Mesodermal cell (in vitro differentiated cells): Measurements from ENCODE around the gene STRIP1. TPM values are rescaled to one million over a fixed set of nuclear protein-coding genes. Genes with fewer than 3 reads are reported as not detected.

Source experiments
- H3K27ac ChIP-seq: 2 replicates; pipeline ENCODE4 v1.7.0; 2013; ENCODE audit warnings: mild to moderate bottlenecking, low read depth, low read length, moderate library complexity; ENCODE audit not compliant: severe bottlenecking
- H3K36me3 ChIP-seq: 2 replicates; pipeline ENCODE4 v1.7.1; 2013; ENCODE audit warnings: mild to moderate bottlenecking, low read length, moderate library complexity; ENCODE audit not compliant: control insufficient read depth, insufficient read depth
- H3K4me1 ChIP-seq: one replicate; pipeline ENCODE4 v1.7.1; 2013; ENCODE audit warnings: mild to moderate bottlenecking, low read length; ENCODE audit not compliant: insufficient read depth, control insufficient read depth, poor library complexity, severe bottlenecking
- H3K4me3 ChIP-seq: 2 replicates; pipeline ENCODE4 v1.7.0; 2013; ENCODE audit warnings: low read length, control low read depth, mild to moderate bottlenecking; ENCODE audit not compliant: insufficient read depth, poor library complexity, severe bottlenecking; ENCODE audit errors: extremely low read depth
- H3K9me3 ChIP-seq: 2 replicates; pipeline ENCODE4 v1.7.1; 2013; ENCODE audit warnings: mild to moderate bottlenecking, low read length, moderate library complexity; ENCODE audit not compliant: control insufficient read depth
- WGBS, 2 experiments: methylation state at CpG; one replicate each; pipeline ENCODE4 v1.1.5; 2013; ENCODE audit warnings: missing lambda C conversion rate in 2 of 2; ENCODE audit not compliant: insufficient coverage in 2 of 2; 5-methylcytosine and 5-hydroxymethylcytosine counted together
- polyA plus RNA-seq, 2 experiments: library from polyadenylated mRNA; stranded (reverse); fragments of 50-300 nt; gene quantifications; one replicate each; pipeline ENCODE4 v1.2.3, GENCODE V29; 2013

STRIP1 gene, protein sequence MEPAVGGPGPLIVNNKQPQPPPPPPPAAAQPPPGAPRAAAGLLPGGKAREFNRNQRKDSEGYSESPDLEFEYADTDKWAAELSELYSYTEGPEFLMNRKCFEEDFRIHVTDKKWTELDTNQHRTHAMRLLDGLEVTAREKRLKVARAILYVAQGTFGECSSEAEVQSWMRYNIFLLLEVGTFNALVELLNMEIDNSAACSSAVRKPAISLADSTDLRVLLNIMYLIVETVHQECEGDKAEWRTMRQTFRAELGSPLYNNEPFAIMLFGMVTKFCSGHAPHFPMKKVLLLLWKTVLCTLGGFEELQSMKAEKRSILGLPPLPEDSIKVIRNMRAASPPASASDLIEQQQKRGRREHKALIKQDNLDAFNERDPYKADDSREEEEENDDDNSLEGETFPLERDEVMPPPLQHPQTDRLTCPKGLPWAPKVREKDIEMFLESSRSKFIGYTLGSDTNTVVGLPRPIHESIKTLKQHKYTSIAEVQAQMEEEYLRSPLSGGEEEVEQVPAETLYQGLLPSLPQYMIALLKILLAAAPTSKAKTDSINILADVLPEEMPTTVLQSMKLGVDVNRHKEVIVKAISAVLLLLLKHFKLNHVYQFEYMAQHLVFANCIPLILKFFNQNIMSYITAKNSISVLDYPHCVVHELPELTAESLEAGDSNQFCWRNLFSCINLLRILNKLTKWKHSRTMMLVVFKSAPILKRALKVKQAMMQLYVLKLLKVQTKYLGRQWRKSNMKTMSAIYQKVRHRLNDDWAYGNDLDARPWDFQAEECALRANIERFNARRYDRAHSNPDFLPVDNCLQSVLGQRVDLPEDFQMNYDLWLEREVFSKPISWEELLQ
- polyA plus RNA-seq (2013, experiment 1 of 2) = 47.1 TPM
- polyA plus RNA-seq (2013, experiment 2 of 2) = 41.1 TPM

DNA sequence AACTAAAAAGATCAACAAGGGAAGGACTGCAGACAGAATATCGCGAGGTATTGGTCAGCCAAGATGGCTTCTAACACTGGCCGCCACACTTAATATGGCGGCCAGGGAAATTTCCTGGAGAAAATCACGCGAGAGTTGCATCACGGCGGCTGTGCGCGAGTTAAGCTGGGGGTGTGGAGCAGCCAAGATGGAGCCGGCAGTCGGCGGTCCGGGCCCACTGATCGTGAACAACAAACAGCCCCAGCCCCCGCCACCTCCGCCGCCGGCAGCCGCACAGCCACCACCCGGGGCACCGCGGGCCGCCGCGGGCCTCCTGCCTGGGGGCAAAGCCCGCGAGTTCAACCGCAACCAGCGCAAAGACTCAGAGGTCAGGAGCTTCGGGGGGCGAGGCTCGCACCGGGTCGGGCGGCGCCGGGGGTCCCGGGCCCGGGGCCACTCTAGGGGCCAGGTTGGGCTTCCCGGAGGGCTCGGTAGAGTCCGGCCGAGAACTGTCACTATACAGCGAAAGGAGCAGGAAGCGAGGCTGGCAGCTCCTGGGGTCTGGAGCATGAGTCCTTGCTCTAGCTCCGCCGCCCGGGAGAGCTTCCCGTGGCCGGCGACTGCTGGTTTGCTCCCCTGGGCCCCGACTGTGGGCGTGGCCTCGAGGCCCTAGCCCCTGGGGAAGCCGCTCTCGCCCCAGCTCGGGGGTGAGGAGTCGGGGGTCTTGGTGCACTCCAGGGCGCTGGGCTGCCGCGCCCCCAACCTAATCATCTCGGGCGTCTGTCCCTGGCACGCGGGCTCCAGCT lies at the start of gene STRIP1:
Gene STRIP1 (plus strand): TSS at position 174 of the 785 bp plus-strand sequence. CDS start 14 bp downstream, at position 188.
- H3K27ac ChIP-seq = peak within 1 kb of the TSS; percentile 93
- peak within 1 kb of the TSS; percentile 99 for H3K4me3 ChIP-seq
- H3K36me3 ChIP-seq = peaks cover 32% of the 10 kb centered on the region
- H3K9me3 ChIP-seq = no peaks in the 10 kb centered on the region
- WGBS, 2 experiments = 0% methylated on average over 51 of the region's 66 CpGs
- peaks cover 11% of the 10 kb centered on the region for H3K4me1 ChIP-seq

DNA sequence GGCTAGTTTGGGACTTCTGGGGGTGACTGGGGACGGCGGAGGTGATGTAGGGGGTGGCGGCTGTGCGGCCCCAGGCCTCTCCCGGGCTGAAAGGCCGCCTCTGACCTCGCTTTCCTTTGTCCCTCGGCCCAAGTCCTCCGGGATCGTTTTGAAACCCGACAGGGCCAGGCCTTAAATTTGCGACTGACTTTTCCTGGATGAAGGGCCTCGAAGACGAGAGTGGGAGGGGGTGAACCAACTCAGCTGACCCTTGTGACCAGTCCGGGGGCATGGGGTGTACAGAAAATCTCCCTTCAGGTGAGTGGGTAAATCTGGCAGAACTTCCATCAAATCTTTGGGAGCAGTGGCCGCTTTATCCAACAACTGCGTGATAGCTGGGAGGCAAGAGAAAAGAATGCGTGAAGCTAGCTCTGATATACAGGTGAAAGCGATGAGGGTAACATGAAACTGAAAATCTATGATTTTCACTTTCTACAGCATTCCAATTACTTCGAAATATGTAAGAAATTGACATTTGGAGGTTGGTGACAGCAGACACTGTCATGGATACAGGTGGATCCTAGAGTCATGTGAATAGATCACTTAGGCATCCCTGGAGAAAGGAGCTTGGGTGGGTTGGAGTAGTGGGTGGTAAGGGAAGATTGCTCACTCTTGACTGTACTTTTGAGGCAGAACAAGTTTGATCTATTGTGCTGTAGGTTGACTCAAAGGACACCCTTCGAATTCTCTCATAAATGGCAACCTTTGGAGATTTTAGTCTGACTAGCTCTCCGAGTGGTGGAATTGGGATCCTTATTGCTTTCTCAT lies 49.0 kb upstream of the STRIP1 start:
- 10 to 16% methylated on average over 6 to 9 of the region's 22 CpGs for WGBS, 2 experiments
- H3K27ac ChIP-seq = peak overlapping the region; percentile 98

DNA sequence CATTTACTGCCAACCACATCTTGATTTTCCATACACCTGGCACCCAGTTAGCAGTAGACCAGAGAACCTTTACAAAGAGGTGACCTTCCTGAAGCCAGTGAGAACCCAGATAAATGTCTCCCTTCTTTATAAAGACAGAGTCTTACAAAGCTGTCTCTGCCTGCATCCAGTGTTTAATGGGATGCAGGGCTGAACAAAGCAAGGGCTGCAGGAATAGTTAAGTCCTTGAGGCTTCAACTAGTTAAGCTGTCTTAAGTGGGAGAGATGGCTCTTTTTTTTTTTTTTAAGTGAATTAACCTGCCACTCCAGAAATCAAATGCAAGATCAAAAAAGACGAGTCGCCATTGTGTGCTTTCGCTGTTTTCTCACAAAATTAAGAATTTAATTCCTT lies 48.4 kb upstream of the STRIP1 start:
- Histone ChIP-seq H3K4me3 (peak overlapping the region; percentile 97), H3K27ac (no peak overlapping the region), H3K9me3 (no peaks in the 10 kb centered on the region), H3K4me1 (peaks cover 22% of the 10 kb centered on the region), H3K36me3 (peaks cover 42% of the 10 kb centered on the region)
- no CpG with 5 or more reads among the region's 3 CpGs for whole genome bisulfite sequencing, 2 experiments

More for the DNA sequence above, 49.0 kb upstream of the STRIP1 start:
- Histone ChIP-seq H3K4me3 (peak overlapping the region; percentile 97), H3K9me3 (no peaks in the 10 kb centered on the region), H3K36me3 (peaks cover 36% of the 10 kb centered on the region), H3K4me1 (peaks cover 24% of the 10 kb centered on the region)

DNA sequence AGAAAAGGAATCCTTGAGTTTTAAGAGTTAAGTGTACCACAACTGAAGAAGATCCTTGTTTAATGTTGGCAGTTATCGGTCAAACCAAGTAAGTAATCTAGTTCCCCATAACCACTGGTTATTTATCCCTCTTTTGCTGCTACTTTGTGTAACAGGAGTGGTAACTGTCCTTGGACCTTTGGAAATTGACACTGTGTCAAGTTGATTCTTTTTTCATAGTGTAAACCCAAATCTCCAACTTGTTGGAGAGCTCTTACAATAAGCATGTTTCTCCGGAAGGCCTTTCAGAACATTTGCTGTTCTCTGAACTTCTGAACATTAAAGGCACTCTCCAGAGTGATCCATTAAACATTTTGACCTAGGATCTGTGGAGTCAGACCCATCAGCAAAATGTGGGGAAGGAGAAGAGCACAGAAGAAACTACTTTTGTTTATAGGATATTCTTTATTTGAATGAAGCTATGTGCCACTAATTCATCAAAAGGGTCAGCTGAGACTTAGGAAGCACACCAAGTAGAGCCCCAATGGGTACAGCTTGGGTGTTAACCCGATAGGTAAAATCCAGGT lies 46.0 kb upstream of the STRIP1 start:
- Histone ChIP-seq H3K4me3 (no peak overlapping the region), H3K4me1 (peaks cover 20% of the 10 kb centered on the region), H3K27ac (no peak overlapping the region), H3K36me3 (peaks cover 50% of the 10 kb centered on the region), H3K9me3 (no peaks in the 10 kb centered on the region)
- 100% methylated on average over 1 to 2 of the region's 3 CpGs for WGBS, 2 experiments

DNA sequence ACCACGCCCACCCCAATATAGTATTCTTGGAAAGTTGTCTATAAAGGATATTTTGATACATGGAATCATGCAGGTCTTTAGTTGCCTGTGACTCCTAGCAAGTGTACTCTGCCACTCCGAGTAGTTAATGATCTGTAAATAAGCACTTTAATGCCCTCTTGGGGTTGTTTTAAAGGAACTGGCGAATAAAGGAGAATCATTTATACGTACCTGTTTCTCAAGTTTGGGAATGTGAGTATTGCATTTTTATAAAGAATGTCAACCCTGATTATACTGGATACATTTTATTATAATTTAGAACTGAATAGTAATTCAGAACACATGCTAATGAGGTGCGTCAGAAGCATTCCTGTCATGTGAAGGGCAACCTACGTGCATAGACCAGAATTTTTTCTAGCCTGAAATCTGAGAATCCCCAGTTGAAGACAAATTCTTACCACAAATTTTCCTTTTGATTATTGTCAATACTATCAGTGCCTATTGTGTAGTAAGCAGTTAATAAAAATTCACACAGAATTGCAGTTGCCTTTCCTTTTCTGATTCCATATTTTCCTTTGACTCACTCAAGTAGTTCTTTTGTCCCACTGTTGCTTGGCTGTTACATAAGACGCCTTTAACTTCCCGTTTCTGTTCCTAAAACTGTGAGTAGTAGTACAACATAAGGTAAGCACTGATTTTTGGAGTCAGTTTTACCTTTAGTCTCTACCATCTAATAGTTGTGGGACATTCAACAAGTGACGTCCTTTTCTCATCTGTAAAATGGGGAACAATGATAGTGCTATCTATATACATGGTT lies 44.7 kb upstream of the STRIP1 start:
- 93 to 94% methylated on average over 3 to 4 of the region's 9 CpGs for WGBS, 2 experiments
- H3K4me3 ChIP-seq = no peak overlapping the region
- H3K36me3 ChIP-seq = peaks cover 61% of the 10 kb centered on the region
- H3K9me3 ChIP-seq = no peaks in the 10 kb centered on the region
- no peak overlapping the region for H3K27ac ChIP-seq
- H3K4me1 ChIP-seq = peaks cover 13% of the 10 kb centered on the region

DNA sequence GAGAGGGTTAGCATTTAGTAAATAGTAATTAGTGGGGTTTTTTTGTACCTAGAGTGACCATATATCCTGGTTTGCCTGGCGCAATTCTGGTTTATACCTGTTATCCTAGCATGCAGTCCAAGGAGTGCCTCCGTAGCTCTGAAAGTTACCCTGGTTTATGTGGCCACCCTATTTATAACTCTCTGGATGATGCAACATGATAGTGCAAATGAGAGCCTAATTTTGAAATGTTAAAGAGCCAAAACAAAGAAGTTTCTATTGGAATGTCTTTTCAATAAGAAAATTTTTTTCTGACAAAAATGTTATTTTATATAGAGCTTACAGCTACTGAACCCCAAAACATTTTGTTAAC lies 44.1 kb upstream of the STRIP1 start:
- Histone ChIP-seq H3K9me3 (no peaks in the 10 kb centered on the region), H3K36me3 (peaks cover 67% of the 10 kb centered on the region), H3K4me3 (no peak overlapping the region), H3K27ac (no peak overlapping the region), H3K4me1 (peaks cover 13% of the 10 kb centered on the region)
- 100% methylated on average over 1 to 2 of the region's 2 CpGs for WGBS, 2 experiments

DNA sequence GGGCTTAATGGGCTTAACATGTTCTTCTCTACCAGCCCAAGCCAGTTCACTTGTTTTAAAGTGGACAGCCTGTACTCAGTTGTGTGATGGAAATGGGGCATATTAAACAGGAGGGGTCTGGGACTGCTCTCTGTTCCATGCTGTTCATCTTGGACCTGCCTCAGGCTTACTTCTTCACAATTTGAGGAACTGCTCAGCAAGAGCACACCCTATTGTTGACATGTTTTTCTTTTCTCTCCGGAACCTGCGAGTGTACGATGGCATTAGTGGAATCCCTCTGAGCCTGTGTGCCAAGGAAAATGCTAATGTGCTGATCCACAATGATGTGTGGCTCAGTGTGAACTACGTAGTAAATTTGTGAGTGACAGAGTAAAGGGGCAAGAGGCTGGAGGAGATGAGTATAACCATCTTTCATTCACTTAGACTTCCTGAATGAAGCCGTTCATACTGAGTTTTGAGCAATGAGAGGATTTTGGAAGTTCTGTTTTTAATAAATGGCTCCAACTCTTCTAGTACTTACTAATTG lies 43.0 kb upstream of the STRIP1 start:
- 94 to 100% methylated on average over 3 of the region's 5 CpGs for WGBS, 2 experiments
- Histone ChIP-seq H3K4me3 (no peak overlapping the region), H3K4me1 (peaks cover 12% of the 10 kb centered on the region), H3K9me3 (no peaks in the 10 kb centered on the region), H3K36me3 (peaks cover 79% of the 10 kb centered on the region), H3K27ac (no peak overlapping the region)

DNA sequence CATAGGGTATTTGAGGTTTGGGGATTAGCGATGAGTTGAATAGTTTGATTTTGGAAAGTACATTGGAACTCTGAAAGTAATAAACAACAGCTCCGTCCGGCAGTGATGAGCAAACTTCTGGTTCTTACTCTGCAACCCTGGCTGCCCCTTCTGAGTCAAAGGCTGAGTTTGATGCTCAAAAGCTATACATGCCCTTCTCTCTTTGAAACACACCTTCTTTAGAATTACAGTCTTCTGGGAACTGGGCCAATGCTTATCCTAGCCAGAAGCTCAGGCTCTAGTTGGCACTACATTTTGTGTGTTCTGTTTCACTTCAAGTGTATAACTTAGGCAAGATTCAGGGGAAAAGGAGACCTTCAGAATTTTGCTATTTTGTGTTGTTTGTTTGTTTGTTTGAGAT lies 40.5 kb upstream of the STRIP1 start:
- H3K9me3 ChIP-seq = no peaks in the 10 kb centered on the region
- no peak overlapping the region for H3K27ac ChIP-seq
- H3K4me3 ChIP-seq = no peak overlapping the region
- H3K36me3 ChIP-seq = peaks cover 63% of the 10 kb centered on the region
- H3K4me1 ChIP-seq = peaks cover 8% of the 10 kb centered on the region
- WGBS, 2 experiments = 90 to 100% methylated on average over 2 to 3 of the region's 3 CpGs

DNA sequence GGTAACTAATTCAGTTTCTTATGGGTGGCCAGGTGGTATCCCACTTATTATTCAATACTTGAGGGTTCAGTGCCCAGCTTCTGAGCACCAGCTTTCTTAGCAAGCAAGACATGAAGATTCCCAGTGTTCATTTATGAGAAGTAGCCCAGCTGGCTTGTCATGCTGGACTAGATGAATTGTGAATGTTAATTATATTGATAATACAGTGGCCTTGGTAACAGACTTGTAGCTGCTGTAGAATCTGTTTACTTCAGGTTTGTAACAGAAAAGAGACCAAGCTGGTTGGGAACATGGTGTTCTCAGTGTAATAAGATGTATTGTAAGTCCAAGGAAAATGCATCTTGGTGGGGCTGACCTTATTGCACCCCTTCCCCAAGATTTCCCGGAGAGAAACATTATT lies 39.8 kb upstream of the STRIP1 start:
- Histone ChIP-seq H3K27ac (no peak overlapping the region), H3K4me3 (no peak overlapping the region), H3K36me3 (peaks cover 57% of the 10 kb centered on the region), H3K4me1 (peaks cover 8% of the 10 kb centered on the region), H3K9me3 (no peaks in the 10 kb centered on the region)
- no CpG with 5 or more reads among the region's 1 CpG for WGBS, 2 experiments
